GM23338 (cell line): ENCODE results near the gene AK9. TPM values are rescaled to one million over a fixed set of nuclear protein-coding genes. Genes with fewer than 3 reads are reported as not detected.
A peak's percentile ranks its signal among the peaks of the same experiment; 100 is the strongest.

ENCODE experiments used
- ATAC-seq: fragments of 200-7000 bp; cut with Tn5 transposase; 3 replicates; pipeline ENCODE4 v1.9.1; 2020
- DNase-seq: peaks from one replicate; pipeline ENCODE4 v3.0.0-alpha.2; 2015; ENCODE audit warnings: low spot score
- H2AFZ ChIP-seq: fragments of 200-600 bp; sonication (generic); 2 replicates; pipeline ENCODE4 v1.8.0; 2016; ENCODE audit warnings: antibody characterized with exemption, mild to moderate bottlenecking, moderate library complexity
- H3F3A ChIP-seq: fragments of 200-600 bp; sonication (generic); replicated peaks from 2 replicates; pipeline ENCODE4 v1.8.0; 2017; ENCODE audit warnings: antibody characterized with exemption, mixed run types, low read depth
- H3K27ac ChIP-seq: fragments of 200-600 bp; sonication (generic); 2 replicates; pipeline ENCODE4 v1.6.1; 2016; ENCODE audit warnings: low read depth
- H3K27me3 ChIP-seq: fragments of 200-600 bp; sonication (generic); 2 replicates; pipeline ENCODE4 v1.8.0; 2016; ENCODE audit warnings: mild to moderate bottlenecking, mixed run types, moderate library complexity; ENCODE audit not compliant: insufficient read depth
- H3K36me3 ChIP-seq: fragments of 200-600 bp; sonication (generic); 2 replicates; pipeline ENCODE4 v1.8.0; 2016; ENCODE audit warnings: mild to moderate bottlenecking; ENCODE audit not compliant: insufficient read depth
- H3K4me1 ChIP-seq: fragments of 200-600 bp; sonication (generic); 2 replicates; pipeline ENCODE4 v1.8.0; 2016; ENCODE audit warnings: mild to moderate bottlenecking, moderate library complexity; ENCODE audit not compliant: insufficient read depth
- H3K4me2 ChIP-seq: fragments of 200-600 bp; sonication (generic); 2 replicates; pipeline ENCODE4 v1.7.1; 2017; ENCODE audit warnings: mixed run types
- H3K4me3 ChIP-seq: fragments of 200-600 bp; sonication (generic); 2 replicates; pipeline ENCODE4 v1.6.1; 2016; ENCODE audit warnings: mixed run types
- H3K79me2 ChIP-seq: fragments of 200-600 bp; sonication (generic); replicated peaks from 2 replicates; pipeline ENCODE4 v1.8.0; 2017; ENCODE audit warnings: mild to moderate bottlenecking; ENCODE audit not compliant: insufficient read depth
- H3K9me2 ChIP-seq: fragments of 200-600 bp; sonication (generic); 2 replicates; pipeline ENCODE4 v1.8.0; 2017; ENCODE audit not compliant: insufficient read depth
- H4K20me1 ChIP-seq: fragments of 200-600 bp; sonication (generic); replicated peaks from 2 replicates; pipeline ENCODE4 v1.8.0; 2017; ENCODE audit warnings: mild to moderate bottlenecking; ENCODE audit not compliant: insufficient read depth
- H3K27ac Mint-ChIP-seq: 2 replicates; pipeline ENCODE4 v1.8.0; 2020; ENCODE audit warnings: inconsistent platforms, mild to moderate bottlenecking, moderate library complexity, mixed read lengths
- H3K27me3 Mint-ChIP-seq: 3 replicates; pipeline ENCODE4 v1.8.0; 2022; ENCODE audit warnings: low read depth, mild to moderate bottlenecking, moderate library complexity, mixed read lengths, inconsistent platforms; ENCODE audit not compliant: insufficient read depth, poor library complexity
- H3K36me3 Mint-ChIP-seq: 3 replicates; pipeline ENCODE4 v1.8.0; 2021; ENCODE audit warnings: low read depth, mild to moderate bottlenecking, inconsistent platforms, moderate library complexity, mixed read lengths
- H3K4me1 Mint-ChIP-seq: 3 replicates; pipeline ENCODE4 v1.8.0; 2020; ENCODE audit warnings: mild to moderate bottlenecking, inconsistent platforms, mixed read lengths
- H3K4me3 Mint-ChIP-seq: 3 replicates; pipeline ENCODE4 v1.8.0; 2021; ENCODE audit warnings: moderate library complexity, mild to moderate bottlenecking, inconsistent platforms, mixed read lengths
- H3K9me3 Mint-ChIP-seq: 3 replicates; pipeline ENCODE4 v1.8.0; 2020; ENCODE audit warnings: moderate library complexity, mild to moderate bottlenecking, inconsistent platforms, mixed read lengths
- CREB1 ChIP-seq: fragments of 250-450 bp; sonication (Bioruptor Pico); IDR thresholded peaks from 2 replicates; pipeline ENCODE4 v1.5.0; 2020; ENCODE audit warnings: low read depth, mild to moderate bottlenecking, moderate library complexity
- CTCF ChIP-seq, 2 experiments: fragments of 200-600 bp in 1 of 2; sonication (generic) in 1 of 2; conservative IDR thresholded peaks; 2 replicates each; pipeline versions ENCODE4 v1.5.1 to v1.6.1; 2016 to 2017; ENCODE audit warnings: antibody characterized with exemption in 2 of 2, low read depth in 2 of 2, mild to moderate bottlenecking in 2 of 2, moderate library complexity in 1 of 2
- EZH2 ChIP-seq: fragments of 200-600 bp; sonication (generic); IDR thresholded peaks from one replicate; pipeline ENCODE4 v1.8.0; 2017; ENCODE audit warnings: antibody characterized with exemption, mild to moderate bottlenecking, low read depth; ENCODE audit not compliant: unreplicated experiment
- JUNB ChIP-seq: IDR thresholded peaks from one replicate; pipeline ENCODE4 v1.6.1; 2016; ENCODE audit warnings: antibody characterized with exemption; ENCODE audit not compliant: unreplicated experiment
- NANOG ChIP-seq: IDR thresholded peaks from 2 replicates; pipeline ENCODE4 v1.6.1; 2016; ENCODE audit warnings: antibody characterized with exemption, borderline replicate concordance
- POLR2AphosphoS5 ChIP-seq: IDR thresholded peaks from 2 replicates; pipeline ENCODE4 v1.6.1; 2016; ENCODE audit warnings: antibody characterized with exemption, low read depth
- REST ChIP-seq: IDR thresholded peaks from one replicate; pipeline ENCODE4 v1.6.1; 2018; ENCODE audit warnings: antibody characterized with exemption; ENCODE audit not compliant: unreplicated experiment
- STAT1 ChIP-seq: IDR thresholded peaks from one replicate; pipeline ENCODE4 v1.6.1; 2016; ENCODE audit warnings: antibody characterized with exemption; ENCODE audit not compliant: unreplicated experiment
- ZNF331 ChIP-seq: fragments of 250-450 bp; sonication (Bioruptor Pico); IDR thresholded peaks from 2 replicates; pipeline ENCODE4 v1.5.0; 2020; ENCODE audit warnings: low read depth, mild to moderate bottlenecking, moderate library complexity
- polyA plus RNA-seq: library from polyadenylated mRNA; unstranded; fragments of >200 nt; fragmentation: Nextera tagmentation; extraction: Ambion mirVana; gene quantifications from 2 replicates; pipeline ENCODE4 v1.2.1, GENCODE V29; 2016
- total RNA-seq: library from RNA; depleted of rRNA; stranded (reverse); fragments of >200 nt; shearing (Covaris generic); gene quantifications from 2 replicates; pipeline ENCODE4 v1.2.3, GENCODE V29; 2014

Gene AK9
- total and polyA plus RNA-seq, 2 experiments from 2014 or later = 2.0 to 6.4 TPM

GRCh38 chr6:109506314-109506713 lies 184.7 kb downstream of the AK9 start (continued):
- TF ChIP-seq CTCF (conservative IDR thresholded peaks at IDR 0.05; ENCODE audit: low read depth in 2 of 2) (no peak), STAT1 (no peak), CREB1 (no peak), REST (no peak)

GRCh38 chr6:109503327-109504224 lies 187.4 kb downstream of the AK9 start:
- no peak for TF ChIP-seq ZNF331
- H4K20me1 ChIP-seq = no peaks in the 10 kb centered on the region
- H3K79me2 ChIP-seq = no peaks in the 10 kb centered on the region
- Mint-ChIP-seq H3K36me3 (peaks cover 3% of the 10 kb centered on the region), H3K27ac (no peak overlapping the region), H3K27me3 (peaks cover 6% of the 10 kb centered on the region), H3K9me3 (peaks cover 6% of the 10 kb centered on the region), H3K4me3 (no peak overlapping the region), H3K4me1 (peaks cover 28% of the 10 kb centered on the region)
- no peak overlapping the region for H3K4me3 ChIP-seq
- H3K9me2 ChIP-seq = peaks cover 6% of the 10 kb centered on the region; the same call in 1 of the 2 replicates
- ATAC-seq (no peak), DNase-seq (no peak)
- peak overlapping the region; percentile 81; the same call in 1 of the 2 replicates for H2AFZ ChIP-seq
- H3K4me1 ChIP-seq = no peaks in the 10 kb centered on the region; the same call in 1 of the 2 replicates
- no peaks in the 10 kb centered on the region for H3F3A ChIP-seq
- H3K36me3 ChIP-seq = no peaks in the 10 kb centered on the region; the same call in 1 of the 2 replicates
- H3K27me3 ChIP-seq = no peaks in the 10 kb centered on the region
- no peak overlapping the region for H3K4me2 ChIP-seq
- H3K27ac ChIP-seq = no peak overlapping the region

- H3K4me3 Mint-ChIP-seq = no peak overlapping the region
- no peak for TF ChIP-seq EZH2
- no peak for TF ChIP-seq REST
- no peak for TF ChIP-seq CREB1
- no peak for TF ChIP-seq CTCF (conservative IDR thresholded peaks at IDR 0.05; ENCODE audit: low read depth in 2 of 2)
- TF ChIP-seq STAT1 = no peak
- no peak for TF ChIP-seq JUNB
- no peak for TF ChIP-seq POLR2AphosphoS5
- TF ChIP-seq NANOG = no peak
- TF ChIP-seq ZNF331 = no peak
- H3K4me2 ChIP-seq = no peak overlapping the region
- peaks cover 9% of the 10 kb centered on the region; the same call in 1 of the 2 replicates for H3K9me2 ChIP-seq
- no peak for ATAC-seq
- H3K27me3 ChIP-seq = no peaks in the 10 kb centered on the region
- no peaks in the 10 kb centered on the region for H3K79me2 ChIP-seq
- no peak overlapping the region for H3K4me3 ChIP-seq
- no peaks in the 10 kb centered on the region for H4K20me1 ChIP-seq
- peak overlapping the region; percentile 56; the same call in 1 of the 2 replicates for H2AFZ ChIP-seq
- H3K27me3 Mint-ChIP-seq = peaks cover 5% of the 10 kb centered on the region
- DNase-seq = no peak
- H3K4me1 ChIP-seq = peaks cover 16% of the 10 kb centered on the region
- no peak overlapping the region for H3K27ac Mint-ChIP-seq
- H3K9me3 Mint-ChIP-seq = no peaks in the 10 kb centered on the region
- peaks cover 41% of the 10 kb centered on the region for H3K4me1 Mint-ChIP-seq
- no peaks in the 10 kb centered on the region for H3F3A ChIP-seq
- no peak overlapping the region for H3K27ac ChIP-seq
- no peaks in the 10 kb centered on the region for H3K36me3 ChIP-seq
- H3K36me3 Mint-ChIP-seq = no peaks in the 10 kb centered on the region
Observed at GRCh38 chr6:109498936-109499335, 192.1 kb downstream of the AK9 start.
